Pancreas (tissue), 10 donors: Measurements from ENCODE around the gene CAMK2G. TPM values are rescaled to one million over a fixed set of nuclear protein-coding genes. Genes with fewer than 3 reads are reported as not detected.

Source experiments
- ATAC-seq, 4 donors: fragments of 200-7000 bp; cut with Tn5 transposase; one replicate each; pipeline versions ENCODE4 v1.8.0 to v1.9.1; 2020; ENCODE audit warnings: mild to moderate bottlenecking in 4 of 4, moderate library complexity in 4 of 4
- DNase-seq, 6 donors: peaks; one replicate each; pipeline ENCODE4 v3.0.0-alpha.2; 2020
- FAIRE-seq: peaks from 2 replicates; lab custom pipeline; 2012; peaks lifted over from hg19 to GRCh38; lab: Jason Lieb, UNC
- H3K27ac ChIP-seq, 4 donors: fragments of 200-600 bp; sonication (generic); 1 replicate in 3 of 4; 2 replicates in 1 of 4; pipeline versions ENCODE4 v1.5.0 to v1.8.0; 2020
- H3K27me3 ChIP-seq, 4 donors: fragments of 200-600 bp; one replicate each; pipeline ENCODE4 v1.8.0; 2021
- H3K36me3 ChIP-seq, 3 donors: fragments of 200-600 bp; sonication (generic) in 1 of 3; one replicate each; pipeline versions ENCODE4 v1.5.0 to v1.8.0; 2020 to 2021
- H3K4me1 ChIP-seq, 3 donors: fragments of 200-600 bp; one replicate each; pipeline ENCODE4 v1.8.0; 2021
- H3K4me3 ChIP-seq, 4 donors: fragments of 200-600 bp; sonication (generic) in 2 of 4; one replicate each; pipeline versions ENCODE4 v1.5.0 to v1.8.0; 2020 to 2021
- H3K9me3 ChIP-seq, 4 donors: fragments of 200-600 bp; one replicate each; pipeline ENCODE4 v1.8.0; 2021
- WGBS, 2 donors: extraction: QIAGEN DNeasy Blood & Tissue Kit; methylation state at CpG; one replicate each; pipeline ENCODE4 v1.1.7; 2013; 5-methylcytosine and 5-hydroxymethylcytosine counted together
- intact Hi-C, 3 donors: fragments of 100-400 bp; cut with DNase I; formaldehyde crosslinking; loops; one replicate each; pipeline versions ENCODE4 v1.11.1 to v1.14.2; 2022
- polyA plus RNA-seq, 2 donors: library from polyadenylated mRNA; stranded (reverse); fragments of 200-250 nt; gene quantifications; one replicate each; pipeline ENCODE4 v1.2.3, GENCODE V29; 2013
- total RNA-seq, 6 donors: library from RNA; stranded (reverse); fragmentation: NEBNext Ultra II Directional in 4 of 6; extraction: Animal tissue kit (Norgen Biotek cat#: 25700) in 4 of 6; gene quantifications; one replicate each; pipeline versions ENCODE4 v1.2.1 to v1.2.4, GENCODE V29; 2021 to 2023
- TF ChIP-seq, protein P1 (sequence below), 4 donors: fragments of 200-600 bp; sonication (generic) in 3 of 4; IDR thresholded peaks; one replicate each; pipeline versions ENCODE4 v1.5.0 to v1.8.0; 2021; ENCODE audit warnings: antibody characterized with exemption in 4 of 4
- donor health status: healthy with polysubstance abuse.
- donor health status: DM: no; HTN: no; CAD: no; lungs with moderate emphysema.
- donor health status: DM: no; HTN: no; CAD: no.
- donor health status: control.
- donor health status: control.
- donor health status: Bipolar disorder and iron deficiency.
- donor health status: DM: yes; HTN: yes; CAD: no.
- donor health status: DM: no; HTN: no; CAD: no.
- donor health status: DM: no; HTN: no; CAD: no.
- donor health status: DM: yes; HTN: yes; CAD: no.

Gene CAMK2G
- total and polyA plus RNA-seq, 8 donors: 5.3 to 18.4 (median 8.3) TPM

DNA sequence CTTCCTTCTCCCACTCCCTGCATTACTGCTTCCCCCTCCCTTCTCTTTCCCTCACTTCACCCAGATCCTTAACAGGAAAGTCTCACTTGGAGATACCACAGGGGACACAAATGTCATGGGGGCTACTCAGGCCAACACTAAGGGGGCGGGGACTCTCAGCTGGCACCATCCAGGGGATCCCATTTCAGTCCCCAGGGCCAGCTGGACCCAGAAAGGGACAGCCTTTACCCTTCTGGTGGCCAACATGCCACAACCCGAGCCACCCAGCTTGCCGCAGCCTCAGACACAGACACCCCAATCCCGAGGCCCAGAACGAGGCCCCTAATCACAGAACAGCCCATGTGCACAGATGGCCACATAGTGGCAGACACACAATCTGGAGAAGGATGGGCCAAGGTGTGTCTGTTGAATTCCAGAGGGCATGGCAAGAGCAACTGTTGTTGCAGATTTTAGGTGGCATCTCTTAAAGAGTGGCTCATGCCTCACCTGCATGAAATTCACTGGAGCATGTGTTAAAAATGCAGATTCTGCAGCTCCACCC, 5.6 kb downstream of the CAMK2G start:
- 91 to 93% methylated on average over 5 of the region's 5 CpGs for WGBS, 2 donors
- H3K36me3 ChIP-seq: no peaks in the 10 kb centered on the region
- no peak overlapping the region for H3K27ac ChIP-seq
- no peak for FAIRE-seq
- no peaks in the 10 kb centered on the region for H3K9me3 ChIP-seq
- H3K27me3 ChIP-seq: no peaks in the 10 kb centered on the region
- TF ChIP-seq, protein P1, sequence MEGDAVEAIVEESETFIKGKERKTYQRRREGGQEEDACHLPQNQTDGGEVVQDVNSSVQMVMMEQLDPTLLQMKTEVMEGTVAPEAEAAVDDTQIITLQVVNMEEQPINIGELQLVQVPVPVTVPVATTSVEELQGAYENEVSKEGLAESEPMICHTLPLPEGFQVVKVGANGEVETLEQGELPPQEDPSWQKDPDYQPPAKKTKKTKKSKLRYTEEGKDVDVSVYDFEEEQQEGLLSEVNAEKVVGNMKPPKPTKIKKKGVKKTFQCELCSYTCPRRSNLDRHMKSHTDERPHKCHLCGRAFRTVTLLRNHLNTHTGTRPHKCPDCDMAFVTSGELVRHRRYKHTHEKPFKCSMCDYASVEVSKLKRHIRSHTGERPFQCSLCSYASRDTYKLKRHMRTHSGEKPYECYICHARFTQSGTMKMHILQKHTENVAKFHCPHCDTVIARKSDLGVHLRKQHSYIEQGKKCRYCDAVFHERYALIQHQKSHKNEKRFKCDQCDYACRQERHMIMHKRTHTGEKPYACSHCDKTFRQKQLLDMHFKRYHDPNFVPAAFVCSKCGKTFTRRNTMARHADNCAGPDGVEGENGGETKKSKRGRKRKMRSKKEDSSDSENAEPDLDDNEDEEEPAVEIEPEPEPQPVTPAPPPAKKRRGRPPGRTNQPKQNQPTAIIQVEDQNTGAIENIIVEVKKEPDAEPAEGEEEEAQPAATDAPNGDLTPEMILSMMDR (IDR thresholded peaks at IDR 0.05): no peak
- intact Hi-C loops: no loop called here
- DNase-seq: no peak
- H3K4me1 ChIP-seq: peaks cover 0 to 4% (median 0%) of the 10 kb centered on the region in 3 donors
- no peak overlapping the region for H3K4me3 ChIP-seq
- ATAC-seq: no peak

DNA sequence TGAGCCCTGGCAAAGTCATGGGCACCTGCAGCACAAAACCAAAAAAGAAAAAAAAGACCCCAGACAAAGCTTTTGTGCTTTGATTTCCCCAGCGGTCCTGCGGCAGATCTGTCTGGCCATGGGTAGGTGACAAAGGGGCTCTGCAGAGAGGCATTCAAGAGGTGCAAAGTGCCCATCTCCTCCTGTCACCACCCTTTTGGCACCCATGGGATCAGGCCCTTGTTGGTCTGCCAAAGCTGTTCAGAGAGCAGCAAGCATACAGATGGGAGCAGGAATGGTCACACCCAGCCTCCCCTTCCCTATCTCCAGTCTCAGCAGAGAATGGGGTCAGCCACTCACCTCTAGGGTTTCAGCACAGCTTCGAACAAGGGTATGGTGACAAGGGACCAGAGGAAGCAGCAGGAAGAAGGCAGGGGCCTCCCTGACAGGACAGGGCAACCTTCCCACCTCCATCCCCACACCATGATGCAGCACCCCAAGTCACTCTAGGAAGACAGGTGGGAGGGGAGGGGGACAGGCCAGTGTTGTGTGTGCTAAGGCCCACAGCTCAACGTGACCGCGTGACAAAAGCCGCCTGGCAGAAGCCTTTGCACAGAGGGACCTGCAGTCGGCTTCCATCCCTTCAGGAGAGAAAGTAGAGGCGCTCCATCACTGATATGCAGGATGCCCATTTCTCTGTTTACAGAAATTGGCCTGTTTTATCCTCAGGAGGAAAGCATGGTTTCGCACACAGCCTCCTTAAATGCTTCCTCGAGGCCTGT, 6.3 kb downstream of the CAMK2G start:
- FAIRE-seq (no peak), DNase-seq (no peak), ATAC-seq (no peak)
- Histone ChIP-seq H3K4me1 (peaks cover 0 to 3% (median 0%) of the 10 kb centered on the region in 3 donors), H3K36me3 (no peaks in the 10 kb centered on the region), H3K27ac (no peak overlapping the region), H3K27me3 (no peaks in the 10 kb centered on the region), H3K9me3 (no peaks in the 10 kb centered on the region), H3K4me3 (no peak overlapping the region)
- TF ChIP-seq, protein P1 (IDR thresholded peaks at IDR 0.05): no peak
- WGBS, 2 donors: 86 to 90% methylated on average over 11 of the region's 11 CpGs
- intact Hi-C loops: no loop called here

DNA sequence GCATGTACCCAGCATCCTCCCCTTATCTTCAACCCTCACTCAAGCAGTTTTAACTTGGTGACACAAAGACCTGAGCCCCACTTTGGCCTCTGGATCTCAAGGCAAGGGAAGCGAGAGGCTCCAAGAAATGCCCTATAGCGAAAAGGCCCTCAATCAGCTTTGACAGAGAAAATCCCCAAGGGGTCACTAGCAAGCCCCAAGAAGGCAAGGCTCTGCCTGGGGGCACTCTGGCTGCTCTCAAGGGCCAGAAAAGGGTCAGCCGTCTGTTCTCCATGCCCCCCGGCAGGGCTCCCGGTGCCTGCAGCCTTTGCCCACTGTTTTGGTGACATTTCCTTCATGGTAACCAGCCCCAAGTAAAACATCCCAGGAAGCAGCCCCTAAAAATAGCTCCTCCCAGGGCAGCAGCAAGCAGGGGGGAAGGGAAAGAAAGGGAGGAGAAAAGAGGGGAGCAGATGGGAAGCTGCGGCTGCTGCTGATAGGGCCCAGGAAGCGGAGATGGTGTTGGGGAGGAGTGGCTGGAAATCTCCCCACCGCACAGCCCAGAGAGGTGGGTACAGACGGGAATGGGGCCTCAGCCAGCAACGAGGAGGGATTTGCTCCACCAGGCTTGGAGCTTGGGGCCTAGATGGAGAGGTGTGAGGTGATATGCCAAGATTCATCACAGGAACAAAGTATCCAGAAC, 7.1 kb downstream of the CAMK2G start:
- FAIRE-seq: no peak
- Histone ChIP-seq H3K36me3 (no peaks in the 10 kb centered on the region), H3K4me3 (no peak overlapping the region), H3K9me3 (no peaks in the 10 kb centered on the region), H3K27me3 (no peaks in the 10 kb centered on the region), H3K4me1 (no peaks in the 10 kb centered on the region), H3K27ac (no peak overlapping the region)
- WGBS, 2 donors: 86 to 92% methylated on average over 10 of the region's 10 CpGs
- no peak for ATAC-seq
- intact Hi-C loops: no loop called here
- no peak for DNase-seq
- TF ChIP-seq, protein P1 (IDR thresholded peaks at IDR 0.05): no peak

DNA sequence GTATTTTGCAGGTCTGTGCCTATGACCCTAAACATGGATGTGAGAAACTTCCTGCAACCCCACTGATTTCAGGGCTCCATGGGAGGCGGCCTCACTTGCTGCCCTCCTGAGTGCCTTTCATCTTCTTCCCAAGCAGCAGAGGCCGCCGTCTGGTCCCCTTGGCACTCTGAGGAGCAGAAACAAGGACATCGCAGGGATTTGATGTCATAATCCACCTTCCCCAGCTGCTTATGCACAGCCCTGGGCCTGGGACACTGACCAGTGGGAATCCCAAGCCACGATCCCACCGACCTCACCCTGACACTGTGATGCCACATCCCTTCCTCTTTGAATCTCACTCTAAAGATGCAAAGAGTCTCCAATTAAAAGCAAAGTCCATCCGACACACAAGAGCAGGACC, 7.7 kb downstream of the CAMK2G start:
- H3K4me3 ChIP-seq: no peak overlapping the region
- H3K9me3 ChIP-seq: no peaks in the 10 kb centered on the region
- TF ChIP-seq, protein P1 (IDR thresholded peaks at IDR 0.05): no peak
- no peaks in the 10 kb centered on the region for H3K4me1 ChIP-seq
- ATAC-seq (no peak), FAIRE-seq (no peak), DNase-seq (no peak)
- intact Hi-C loops: no loop called here
- no peaks in the 10 kb centered on the region for H3K36me3 ChIP-seq
- WGBS, 2 donors: 88 to 90% methylated on average over 7 of the region's 7 CpGs
- no peaks in the 10 kb centered on the region for H3K27me3 ChIP-seq
- no peak overlapping the region for H3K27ac ChIP-seq
